ENCODE data around the gene MOB3A.

The MOB3A gene

GRCh38 chr19:2114821-2115220 lies 18.7 kb upstream of the MOB3A start:
- Histone ChIP-seq H2AFZ (ENCODE audit: low read length) (no peak overlapping the region), H3K79me2 (ENCODE audit: low read length) (peaks cover 6% of the 10 kb centered on the region; the same call in 1 of the 2 replicates), H3F3A (ENCODE audit: insufficient read depth, low read length) (no peaks in the 10 kb centered on the region), H3K27ac (ENCODE audit: low read length) (no peak overlapping the region), H3K4me3 (ENCODE audit: low read length) (no peak overlapping the region), H3K4me1 (ENCODE audit: low read length) (no peaks in the 10 kb centered on the region), H3K9ac (ENCODE audit: low read length) (no peak overlapping the region), H3K4me2 (ENCODE audit: low read depth, low read length) (no peak overlapping the region), H3K9me2 (replicated peaks; ENCODE audit: insufficient read depth, low read length) (no peaks in the 10 kb centered on the region), H3K27me3 (replicated peaks; ENCODE audit: insufficient read depth, low read length) (no peaks in the 10 kb centered on the region), H3K9me3 (replicated peaks; ENCODE audit: insufficient read depth, low read length) (no peaks in the 10 kb centered on the region), H3K36me3 (replicated peaks; ENCODE audit: insufficient read depth, low read length) (peaks cover 14% of the 10 kb centered on the region), H4K20me1 (ENCODE audit: insufficient read depth, low read length) (no peaks in the 10 kb centered on the region)
- TF ChIP-seq EZH2phosphoT487 (IDR thresholded peaks at IDR 0.05; ENCODE audit: low read length) (no peak), EZH2 (optimal IDR thresholded peaks at IDR 0.05; ENCODE audit: low read depth, low read length) (no peak), CTCF (IDR thresholded peaks at IDR 0.05; ENCODE audit: low read length) (no peak)
- DNase-seq = no peak

- no peak overlapping the region for H3K27ac ChIP-seq (ENCODE audit: low read length)
- H3K27me3 ChIP-seq (replicated peaks; ENCODE audit: insufficient read depth, low read length) = no peaks in the 10 kb centered on the region
- no peaks in the 10 kb centered on the region for H3K4me1 ChIP-seq (ENCODE audit: low read length)
- peaks cover 6% of the 10 kb centered on the region; the same call in 1 of the 2 replicates for H3K79me2 ChIP-seq (ENCODE audit: low read length)
- H3K4me2 ChIP-seq (ENCODE audit: low read depth, low read length) = no peak overlapping the region
- no peaks in the 10 kb centered on the region for H4K20me1 ChIP-seq (ENCODE audit: insufficient read depth, low read length)
- no peaks in the 10 kb centered on the region for H3F3A ChIP-seq (ENCODE audit: insufficient read depth, low read length)
- H3K9ac ChIP-seq (ENCODE audit: low read length) = no peak overlapping the region
- TF ChIP-seq CTCF (IDR thresholded peaks at IDR 0.05; ENCODE audit: low read length) (no peak), EZH2phosphoT487 (IDR thresholded peaks at IDR 0.05; ENCODE audit: low read length) (no peak), EZH2 (optimal IDR thresholded peaks at IDR 0.05; ENCODE audit: low read depth, low read length) (no peak)
- peaks cover 20% of the 10 kb centered on the region for H3K36me3 ChIP-seq (replicated peaks; ENCODE audit: insufficient read depth, low read length)
- no peak for DNase-seq
- H3K4me3 ChIP-seq (ENCODE audit: low read length) = no peak overlapping the region
- H3K9me3 ChIP-seq (replicated peaks; ENCODE audit: insufficient read depth, low read length) = no peaks in the 10 kb centered on the region
- no peaks in the 10 kb centered on the region for H3K9me2 ChIP-seq (replicated peaks; ENCODE audit: insufficient read depth, low read length)
- no peak overlapping the region for H2AFZ ChIP-seq (ENCODE audit: low read length)
Measured at GRCh38 chr19:2114218-2114617, 18.1 kb upstream of the MOB3A start.

- Histone ChIP-seq H3K9me3 (replicated peaks; ENCODE audit: insufficient read depth, low read length) (no peaks in the 10 kb centered on the region), H3K27me3 (replicated peaks; ENCODE audit: insufficient read depth, low read length) (no peaks in the 10 kb centered on the region), H3K79me2 (ENCODE audit: low read length) (peaks cover 2% of the 10 kb centered on the region; the same call in 1 of the 2 replicates), H3K27ac (ENCODE audit: low read length) (no peak overlapping the region), H3K36me3 (replicated peaks; ENCODE audit: insufficient read depth, low read length) (peaks cover 26% of the 10 kb centered on the region), H3K4me1 (ENCODE audit: low read length) (no peaks in the 10 kb centered on the region), H3K9me2 (replicated peaks; ENCODE audit: insufficient read depth, low read length) (no peaks in the 10 kb centered on the region), H3K9ac (ENCODE audit: low read length) (no peak overlapping the region), H3F3A (ENCODE audit: insufficient read depth, low read length) (no peaks in the 10 kb centered on the region), H2AFZ (ENCODE audit: low read length) (no peak overlapping the region), H3K4me2 (ENCODE audit: low read depth, low read length) (no peak overlapping the region), H3K4me3 (ENCODE audit: low read length) (no peak overlapping the region), H4K20me1 (ENCODE audit: insufficient read depth, low read length) (no peaks in the 10 kb centered on the region)
- TF ChIP-seq EZH2 (optimal IDR thresholded peaks at IDR 0.05; ENCODE audit: low read depth, low read length) (no peak), EZH2phosphoT487 (IDR thresholded peaks at IDR 0.05; ENCODE audit: low read length) (no peak), CTCF (IDR thresholded peaks at IDR 0.05; ENCODE audit: low read length) (no peak)
- DNase-seq = no peak
Measured at GRCh38 chr19:2113439-2114211, 17.5 kb upstream of the MOB3A start.
